Measurements from ENCODE around the gene GRAMD2B.

Gene GRAMD2B

DNA sequence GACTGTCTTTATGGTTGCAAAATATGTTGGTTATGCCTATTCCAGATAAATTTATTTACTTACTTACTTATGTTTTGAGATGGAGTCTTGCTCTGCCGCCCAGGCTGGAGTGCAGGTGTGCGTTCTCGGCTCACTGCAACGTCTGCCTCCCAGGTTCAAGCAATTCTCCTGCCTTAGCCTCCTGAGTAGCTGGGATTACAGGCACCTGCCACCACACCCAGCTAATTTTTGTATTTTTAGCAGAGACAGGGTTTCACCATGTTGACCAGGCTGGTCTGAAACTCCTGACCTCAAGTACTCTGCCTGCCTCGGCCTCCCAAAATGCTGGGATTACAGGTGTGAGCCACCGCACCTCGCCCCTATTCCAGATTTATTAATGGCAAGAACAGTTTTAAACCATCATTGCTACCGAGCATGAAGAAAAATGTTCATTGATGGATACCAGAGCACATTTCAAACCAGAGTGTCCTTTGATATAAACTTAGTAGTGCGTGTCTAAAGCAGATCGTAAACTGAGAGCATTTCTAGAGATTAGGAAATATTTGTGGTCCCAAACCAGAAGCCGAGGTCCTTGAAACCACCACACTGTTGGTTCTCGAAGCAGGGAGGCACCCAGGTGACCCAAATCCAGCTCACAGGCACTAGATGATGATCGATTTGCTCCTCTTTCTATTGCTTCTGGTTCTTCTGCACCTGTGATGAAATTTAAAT, 85.2 kb downstream of the GRAMD2B start:
- H4K20me1 ChIP-seq (ENCODE audit: insufficient read depth, low read length), result no peaks in the 10 kb centered on the region
- no peak for DNase-seq
- peaks cover 7% of the 10 kb centered on the region; the same call in 1 of the 2 replicates for H3K4me1 ChIP-seq (ENCODE audit: low read length)
- H2AFZ ChIP-seq (ENCODE audit: low read length), result 0 out of 2 replicates have a peak overlapping the region, but pooled peaks have one; percentile 2
- no peak overlapping the region for H3K27ac ChIP-seq (ENCODE audit: low read length)
- H3K4me3 ChIP-seq (ENCODE audit: low read length), result no peak overlapping the region
- H3F3A ChIP-seq (ENCODE audit: insufficient read depth, low read length), result no peaks in the 10 kb centered on the region
- no peaks in the 10 kb centered on the region for H3K36me3 ChIP-seq (replicated peaks; ENCODE audit: insufficient read depth, low read length)
- no peaks in the 10 kb centered on the region for H3K27me3 ChIP-seq (replicated peaks; ENCODE audit: insufficient read depth, low read length)
- no peaks in the 10 kb centered on the region for H3K9me3 ChIP-seq (replicated peaks; ENCODE audit: insufficient read depth, low read length)
- no peaks in the 10 kb centered on the region for H3K9me2 ChIP-seq (replicated peaks; ENCODE audit: insufficient read depth, low read length)
- no peaks in the 10 kb centered on the region for H3K79me2 ChIP-seq (ENCODE audit: low read length)
- H3K4me2 ChIP-seq (ENCODE audit: low read depth, low read length), result no peak overlapping the region
- TF ChIP-seq EZH2 (optimal IDR thresholded peaks at IDR 0.05; ENCODE audit: low read depth, low read length) (no peak), EZH2phosphoT487 (IDR thresholded peaks at IDR 0.05; ENCODE audit: low read length) (no peak)
- TF ChIP-seq, protein P1, sequence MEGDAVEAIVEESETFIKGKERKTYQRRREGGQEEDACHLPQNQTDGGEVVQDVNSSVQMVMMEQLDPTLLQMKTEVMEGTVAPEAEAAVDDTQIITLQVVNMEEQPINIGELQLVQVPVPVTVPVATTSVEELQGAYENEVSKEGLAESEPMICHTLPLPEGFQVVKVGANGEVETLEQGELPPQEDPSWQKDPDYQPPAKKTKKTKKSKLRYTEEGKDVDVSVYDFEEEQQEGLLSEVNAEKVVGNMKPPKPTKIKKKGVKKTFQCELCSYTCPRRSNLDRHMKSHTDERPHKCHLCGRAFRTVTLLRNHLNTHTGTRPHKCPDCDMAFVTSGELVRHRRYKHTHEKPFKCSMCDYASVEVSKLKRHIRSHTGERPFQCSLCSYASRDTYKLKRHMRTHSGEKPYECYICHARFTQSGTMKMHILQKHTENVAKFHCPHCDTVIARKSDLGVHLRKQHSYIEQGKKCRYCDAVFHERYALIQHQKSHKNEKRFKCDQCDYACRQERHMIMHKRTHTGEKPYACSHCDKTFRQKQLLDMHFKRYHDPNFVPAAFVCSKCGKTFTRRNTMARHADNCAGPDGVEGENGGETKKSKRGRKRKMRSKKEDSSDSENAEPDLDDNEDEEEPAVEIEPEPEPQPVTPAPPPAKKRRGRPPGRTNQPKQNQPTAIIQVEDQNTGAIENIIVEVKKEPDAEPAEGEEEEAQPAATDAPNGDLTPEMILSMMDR (IDR thresholded peaks at IDR 0.05; ENCODE audit: low read length), result no peak
- H3K9ac ChIP-seq (ENCODE audit: low read length), result no peak overlapping the region

- H3K9me3 ChIP-seq (replicated peaks; ENCODE audit: insufficient read depth, low read length), result no peaks in the 10 kb centered on the region
- no peak overlapping the region for H3K4me2 ChIP-seq (ENCODE audit: low read depth, low read length)
- no peaks in the 10 kb centered on the region for H3K36me3 ChIP-seq (replicated peaks; ENCODE audit: insufficient read depth, low read length)
- peaks cover 7% of the 10 kb centered on the region; the same call in 1 of the 2 replicates for H3K4me1 ChIP-seq (ENCODE audit: low read length)
- peak; percentile 19 for DNase-seq
- no peaks in the 10 kb centered on the region for H3K79me2 ChIP-seq (ENCODE audit: low read length)
- H3K9me2 ChIP-seq (replicated peaks; ENCODE audit: insufficient read depth, low read length), result no peaks in the 10 kb centered on the region
- H3K4me3 ChIP-seq (ENCODE audit: low read length), result no peak overlapping the region
- no peaks in the 10 kb centered on the region for H3K27me3 ChIP-seq (replicated peaks; ENCODE audit: insufficient read depth, low read length)
- no peak overlapping the region for H3K27ac ChIP-seq (ENCODE audit: low read length)
- H4K20me1 ChIP-seq (ENCODE audit: insufficient read depth, low read length), result no peaks in the 10 kb centered on the region
- TF ChIP-seq EZH2phosphoT487 (IDR thresholded peaks at IDR 0.05; ENCODE audit: low read length), result no peak
- no peaks in the 10 kb centered on the region for H3F3A ChIP-seq (ENCODE audit: insufficient read depth, low read length)
- H2AFZ ChIP-seq (ENCODE audit: low read length), result 0 out of 2 replicates have a peak overlapping the region, but pooled peaks have one; percentile 2
- H3K9ac ChIP-seq (ENCODE audit: low read length), result no peak overlapping the region
Observed at GRCh38 chr5:126508962-126509279, 85.7 kb downstream of the GRAMD2B start.

GRCh38 chr5:126509339-126509738, 86.1 kb downstream of the GRAMD2B start:
- Histone ChIP-seq H3F3A (ENCODE audit: insufficient read depth, low read length) (no peaks in the 10 kb centered on the region), H3K27ac (ENCODE audit: low read length) (no peak overlapping the region), H3K27me3 (replicated peaks; ENCODE audit: insufficient read depth, low read length) (no peaks in the 10 kb centered on the region), H3K9ac (ENCODE audit: low read length) (no peak overlapping the region), H3K79me2 (ENCODE audit: low read length) (no peaks in the 10 kb centered on the region), H3K36me3 (replicated peaks; ENCODE audit: insufficient read depth, low read length) (no peaks in the 10 kb centered on the region), H4K20me1 (ENCODE audit: insufficient read depth, low read length) (no peaks in the 10 kb centered on the region), H3K4me2 (ENCODE audit: low read depth, low read length) (no peak overlapping the region), H3K4me1 (ENCODE audit: low read length) (peaks cover 7% of the 10 kb centered on the region; the same call in 1 of the 2 replicates), H3K9me3 (replicated peaks; ENCODE audit: insufficient read depth, low read length) (no peaks in the 10 kb centered on the region), H3K9me2 (replicated peaks; ENCODE audit: insufficient read depth, low read length) (no peaks in the 10 kb centered on the region), H2AFZ (ENCODE audit: low read length) (0 out of 2 replicates have a peak overlapping the region, but pooled peaks have one; percentile 2), H3K4me3 (ENCODE audit: low read length) (no peak overlapping the region)
- TF ChIP-seq, protein P1 (IDR thresholded peaks at IDR 0.05; ENCODE audit: low read length), result no peak
- no peak for TF ChIP-seq EZH2 (optimal IDR thresholded peaks at IDR 0.05; ENCODE audit: low read depth, low read length)
- TF ChIP-seq EZH2phosphoT487 (IDR thresholded peaks at IDR 0.05; ENCODE audit: low read length), result no peak
- DNase-seq, result no peak

- no peak overlapping the region for H3K4me2 ChIP-seq (ENCODE audit: low read depth, low read length)
Observed at GRCh38 chr5:126511961-126512360, 88.8 kb downstream of the GRAMD2B start.

More at GRCh38 chr5:126511961-126512360, 88.8 kb downstream of the GRAMD2B start:
- no peak for TF ChIP-seq EZH2phosphoT487 (IDR thresholded peaks at IDR 0.05; ENCODE audit: low read length)
- TF ChIP-seq, protein P1 (IDR thresholded peaks at IDR 0.05; ENCODE audit: low read length), result no peak
- TF ChIP-seq EZH2 (optimal IDR thresholded peaks at IDR 0.05; ENCODE audit: low read depth, low read length), result no peak
- Histone ChIP-seq H3K9me2 (replicated peaks; ENCODE audit: insufficient read depth, low read length) (no peaks in the 10 kb centered on the region), H3K9me3 (replicated peaks; ENCODE audit: insufficient read depth, low read length) (no peaks in the 10 kb centered on the region), H3K4me1 (ENCODE audit: low read length) (peaks cover 7% of the 10 kb centered on the region; the same call in 1 of the 2 replicates), H4K20me1 (ENCODE audit: insufficient read depth, low read length) (no peaks in the 10 kb centered on the region), H2AFZ (ENCODE audit: low read length) (no peak overlapping the region), H3K36me3 (replicated peaks; ENCODE audit: insufficient read depth, low read length) (no peaks in the 10 kb centered on the region), H3K27ac (ENCODE audit: low read length) (no peak overlapping the region), H3K4me3 (ENCODE audit: low read length) (no peak overlapping the region), H3K79me2 (ENCODE audit: low read length) (no peaks in the 10 kb centered on the region), H3K9ac (ENCODE audit: low read length) (no peak overlapping the region), H3F3A (ENCODE audit: insufficient read depth, low read length) (no peaks in the 10 kb centered on the region), H3K27me3 (replicated peaks; ENCODE audit: insufficient read depth, low read length) (no peaks in the 10 kb centered on the region)
- DNase-seq, result no peak
